ENCODE results near the gene PRR5. TPM values are rescaled to one million over a fixed set of nuclear protein-coding genes. Genes with fewer than 3 reads are reported as not detected.

Gene PRR5
- total and polyA plus RNA-seq, 2 donors (not counting 1 experiment from before 2014, with no cell fraction given): 2.4 to 8.6 TPM

DNA sequence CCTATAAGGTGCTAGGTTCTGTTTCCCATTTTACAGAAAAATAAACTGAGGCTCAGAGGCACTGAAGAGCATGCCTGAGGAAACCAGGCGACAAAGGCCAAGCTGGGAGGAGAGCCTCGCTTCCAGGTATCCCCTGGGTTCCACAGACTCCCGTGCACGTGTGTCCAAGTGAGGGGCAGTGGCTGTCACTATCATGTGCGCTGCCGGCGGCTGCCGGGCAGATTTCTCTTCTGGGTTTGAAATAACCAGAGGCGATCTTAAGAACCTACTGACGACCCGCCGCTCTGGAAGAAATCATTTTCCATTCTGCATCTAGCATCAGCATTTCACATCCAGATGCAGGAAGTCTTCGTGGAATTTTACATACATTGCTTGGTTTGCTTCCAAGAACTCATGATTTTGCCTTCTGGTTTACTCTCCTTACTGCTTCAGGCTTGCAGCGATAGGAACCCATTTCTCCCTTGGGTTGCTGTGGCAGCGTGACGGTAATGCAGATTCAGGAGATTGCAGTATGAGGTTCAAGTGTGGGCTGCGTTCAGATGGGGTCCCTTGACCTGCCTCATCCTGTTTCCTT is 79.0 kb downstream of the PRR5 start:
- no peak for DNase-seq (ENCODE audit: low read depth in 2 of 2)
- H3K36me3 ChIP-seq (ENCODE audit: control insufficient read depth, insufficient read depth, low read length): no peaks in the 10 kb centered on the region
- no peaks in the 10 kb centered on the region for H4K20me1 ChIP-seq (ENCODE audit: control insufficient read depth, extremely low read depth, insufficient read depth, low read length)
- no peak overlapping the region for H3K4me3 ChIP-seq (replicated peaks in 1 of 4; ENCODE audit: control extremely low read depth in 1 of 4, insufficient read depth in 1 of 4, low read depth in 3 of 4, low read length in 4 of 4)
- TF ChIP-seq, protein P1, sequence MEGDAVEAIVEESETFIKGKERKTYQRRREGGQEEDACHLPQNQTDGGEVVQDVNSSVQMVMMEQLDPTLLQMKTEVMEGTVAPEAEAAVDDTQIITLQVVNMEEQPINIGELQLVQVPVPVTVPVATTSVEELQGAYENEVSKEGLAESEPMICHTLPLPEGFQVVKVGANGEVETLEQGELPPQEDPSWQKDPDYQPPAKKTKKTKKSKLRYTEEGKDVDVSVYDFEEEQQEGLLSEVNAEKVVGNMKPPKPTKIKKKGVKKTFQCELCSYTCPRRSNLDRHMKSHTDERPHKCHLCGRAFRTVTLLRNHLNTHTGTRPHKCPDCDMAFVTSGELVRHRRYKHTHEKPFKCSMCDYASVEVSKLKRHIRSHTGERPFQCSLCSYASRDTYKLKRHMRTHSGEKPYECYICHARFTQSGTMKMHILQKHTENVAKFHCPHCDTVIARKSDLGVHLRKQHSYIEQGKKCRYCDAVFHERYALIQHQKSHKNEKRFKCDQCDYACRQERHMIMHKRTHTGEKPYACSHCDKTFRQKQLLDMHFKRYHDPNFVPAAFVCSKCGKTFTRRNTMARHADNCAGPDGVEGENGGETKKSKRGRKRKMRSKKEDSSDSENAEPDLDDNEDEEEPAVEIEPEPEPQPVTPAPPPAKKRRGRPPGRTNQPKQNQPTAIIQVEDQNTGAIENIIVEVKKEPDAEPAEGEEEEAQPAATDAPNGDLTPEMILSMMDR (conservative IDR thresholded peaks at IDR 0.05 in 1 of 2, IDR thresholded peaks at IDR 0.05 in 1 of 2; ENCODE audit: low read depth in 1 of 2, low read length in 2 of 2): no peak
- TF ChIP-seq EZH2 (IDR thresholded peaks at IDR 0.05; ENCODE audit: low read length, missing control alignments): no peak
- H2AFZ ChIP-seq (ENCODE audit: low read length): no peak overlapping the region
- no peak overlapping the region for H3K27ac ChIP-seq (ENCODE audit: insufficient read depth, low read length)
- H3K4me1 ChIP-seq (ENCODE audit: control insufficient read depth, extremely low read depth, insufficient read depth, low read length): no peaks in the 10 kb centered on the region
- H3K79me2 ChIP-seq (ENCODE audit: control insufficient read depth, insufficient read depth, low read length): no peaks in the 10 kb centered on the region
- no peaks in the 10 kb centered on the region for H3K9me3 ChIP-seq (ENCODE audit: control insufficient read depth, insufficient read depth, low read depth, low read length)
- no peak overlapping the region for H3K4me2 ChIP-seq (ENCODE audit: extremely low read depth, insufficient read depth, low read length)
- no peak overlapping the region for H3K9ac ChIP-seq (ENCODE audit: insufficient read depth, low read length)
- no peaks in the 10 kb centered on the region for H3K27me3 ChIP-seq (ENCODE audit: control insufficient read depth, insufficient read depth, low read length)

DNA sequence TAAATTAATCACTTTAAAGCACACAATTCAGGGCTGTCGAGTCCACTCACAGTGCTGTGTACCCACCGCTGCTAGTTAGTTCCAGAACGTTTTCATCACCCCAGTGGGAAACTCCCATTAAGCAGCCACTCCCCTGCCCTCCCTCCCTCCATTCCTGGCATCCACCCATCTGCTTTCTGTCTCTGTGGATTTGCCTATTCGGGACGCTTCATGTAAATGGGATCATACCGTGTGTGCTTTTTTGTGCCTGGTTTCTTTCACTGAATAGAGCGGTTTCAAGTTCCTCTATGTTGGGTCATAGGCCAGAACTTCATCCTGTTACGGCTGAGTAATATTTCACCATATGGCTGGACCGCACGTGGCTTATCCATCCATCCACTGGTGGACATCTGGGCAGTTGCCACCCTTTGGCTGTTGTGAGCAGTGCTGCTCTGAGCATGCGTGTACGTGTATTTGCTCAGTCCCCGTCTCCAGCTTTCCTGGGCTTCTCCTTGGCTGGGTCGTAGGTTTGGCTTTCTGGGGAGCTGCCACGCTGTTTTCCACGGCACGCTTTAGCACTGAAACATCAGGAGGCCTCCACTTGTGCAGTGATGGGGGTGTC is 80.5 kb downstream of the PRR5 start:
- Histone ChIP-seq H3K4me2 (ENCODE audit: extremely low read depth, insufficient read depth, low read length) (no peak overlapping the region), H3K79me2 (ENCODE audit: control insufficient read depth, insufficient read depth, low read length) (no peaks in the 10 kb centered on the region), H4K20me1 (ENCODE audit: control insufficient read depth, extremely low read depth, insufficient read depth, low read length) (no peaks in the 10 kb centered on the region), H3K9me3 (ENCODE audit: control insufficient read depth, insufficient read depth, low read depth, low read length) (no peaks in the 10 kb centered on the region), H2AFZ (ENCODE audit: low read length) (no peak overlapping the region), H3K4me3 (replicated peaks in 1 of 4; ENCODE audit: control extremely low read depth in 1 of 4, insufficient read depth in 1 of 4, low read depth in 3 of 4, low read length in 4 of 4) (no peak overlapping the region), H3K27ac (ENCODE audit: insufficient read depth, low read length) (no peak overlapping the region), H3K9ac (ENCODE audit: insufficient read depth, low read length) (no peak overlapping the region), H3K36me3 (ENCODE audit: control insufficient read depth, insufficient read depth, low read length) (no peaks in the 10 kb centered on the region), H3K4me1 (ENCODE audit: control insufficient read depth, extremely low read depth, insufficient read depth, low read length) (no peaks in the 10 kb centered on the region), H3K27me3 (ENCODE audit: control insufficient read depth, insufficient read depth, low read length) (no peaks in the 10 kb centered on the region)
- TF ChIP-seq, protein P1 (conservative IDR thresholded peaks at IDR 0.05 in 1 of 2, IDR thresholded peaks at IDR 0.05 in 1 of 2; ENCODE audit: low read depth in 1 of 2, low read length in 2 of 2): no peak
- TF ChIP-seq EZH2 (IDR thresholded peaks at IDR 0.05; ENCODE audit: low read length, missing control alignments): no peak
- DNase-seq (ENCODE audit: low read depth in 2 of 2): peak in 1 of 2 donors; percentile 24

DNA sequence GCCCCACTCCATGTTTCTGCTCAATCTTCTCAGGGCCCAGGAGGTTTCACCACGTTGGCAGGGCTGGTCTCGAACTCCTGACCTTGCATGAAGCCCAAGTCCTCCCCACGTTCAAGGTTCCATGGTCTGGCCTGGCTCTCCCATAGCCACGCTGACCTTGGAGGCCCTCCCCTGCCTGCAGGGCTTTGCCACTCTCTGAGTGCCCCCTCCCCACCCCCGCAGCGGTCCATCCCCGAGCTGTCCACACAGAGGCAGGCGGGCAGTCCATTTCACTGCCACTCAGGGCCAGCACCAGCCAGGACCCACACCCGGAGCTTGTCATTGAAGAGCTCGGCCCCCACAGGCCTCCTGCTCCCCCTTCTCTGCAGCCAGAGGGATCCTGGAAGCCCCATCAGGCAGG is 81.1 kb downstream of the PRR5 start:
- no peak overlapping the region for H3K27ac ChIP-seq (ENCODE audit: insufficient read depth, low read length)
- H3K79me2 ChIP-seq (ENCODE audit: control insufficient read depth, insufficient read depth, low read length): no peaks in the 10 kb centered on the region
- no peaks in the 10 kb centered on the region for H3K9me3 ChIP-seq (ENCODE audit: control insufficient read depth, insufficient read depth, low read depth, low read length)
- no peak for DNase-seq (ENCODE audit: low read depth in 2 of 2)
- H3K4me1 ChIP-seq (ENCODE audit: control insufficient read depth, extremely low read depth, insufficient read depth, low read length): no peaks in the 10 kb centered on the region
- H2AFZ ChIP-seq (ENCODE audit: low read length): no peak overlapping the region
- no peak overlapping the region for H3K4me3 ChIP-seq (replicated peaks in 1 of 4; ENCODE audit: control extremely low read depth in 1 of 4, insufficient read depth in 1 of 4, low read depth in 3 of 4, low read length in 4 of 4)
- TF ChIP-seq EZH2 (IDR thresholded peaks at IDR 0.05; ENCODE audit: low read length, missing control alignments): no peak
- TF ChIP-seq, protein P1 (conservative IDR thresholded peaks at IDR 0.05 in 1 of 2, IDR thresholded peaks at IDR 0.05 in 1 of 2; ENCODE audit: low read depth in 1 of 2, low read length in 2 of 2): no peak
- H4K20me1 ChIP-seq (ENCODE audit: control insufficient read depth, extremely low read depth, insufficient read depth, low read length): no peaks in the 10 kb centered on the region
- no peak overlapping the region for H3K9ac ChIP-seq (ENCODE audit: insufficient read depth, low read length)
- no peaks in the 10 kb centered on the region for H3K36me3 ChIP-seq (ENCODE audit: control insufficient read depth, insufficient read depth, low read length)
- no peaks in the 10 kb centered on the region for H3K27me3 ChIP-seq (ENCODE audit: control insufficient read depth, insufficient read depth, low read length)
- H3K4me2 ChIP-seq (ENCODE audit: extremely low read depth, insufficient read depth, low read length): no peak overlapping the region
